ENCODE measurements around the gene ARHGEF37.

DNA sequence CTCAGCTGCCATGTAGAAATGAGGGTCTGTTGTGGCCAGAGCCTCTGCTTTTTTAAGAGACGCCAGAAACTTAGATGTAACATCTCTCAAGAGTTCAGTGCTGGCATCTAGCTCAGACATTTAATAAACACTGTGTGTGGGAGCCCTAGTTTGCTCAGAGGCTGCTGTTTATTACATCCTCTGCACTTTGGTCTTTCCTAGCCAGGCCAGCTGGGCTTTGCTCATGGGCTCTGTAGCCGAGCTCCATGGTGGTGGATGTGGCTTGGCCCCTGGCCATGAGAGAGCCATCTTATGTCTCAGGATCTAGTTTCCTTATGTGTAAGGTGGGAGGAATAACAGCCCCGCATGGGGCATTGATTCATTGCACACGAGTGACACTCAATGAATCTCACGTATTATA, 30.0 kb downstream of the ARHGEF37 start:
- TF ChIP-seq POLR2A (IDR thresholded peaks at IDR 0.05), result no peak
- no peak for TF ChIP-seq EP300 (IDR thresholded peaks at IDR 0.05)
- TF ChIP-seq, protein P1, sequence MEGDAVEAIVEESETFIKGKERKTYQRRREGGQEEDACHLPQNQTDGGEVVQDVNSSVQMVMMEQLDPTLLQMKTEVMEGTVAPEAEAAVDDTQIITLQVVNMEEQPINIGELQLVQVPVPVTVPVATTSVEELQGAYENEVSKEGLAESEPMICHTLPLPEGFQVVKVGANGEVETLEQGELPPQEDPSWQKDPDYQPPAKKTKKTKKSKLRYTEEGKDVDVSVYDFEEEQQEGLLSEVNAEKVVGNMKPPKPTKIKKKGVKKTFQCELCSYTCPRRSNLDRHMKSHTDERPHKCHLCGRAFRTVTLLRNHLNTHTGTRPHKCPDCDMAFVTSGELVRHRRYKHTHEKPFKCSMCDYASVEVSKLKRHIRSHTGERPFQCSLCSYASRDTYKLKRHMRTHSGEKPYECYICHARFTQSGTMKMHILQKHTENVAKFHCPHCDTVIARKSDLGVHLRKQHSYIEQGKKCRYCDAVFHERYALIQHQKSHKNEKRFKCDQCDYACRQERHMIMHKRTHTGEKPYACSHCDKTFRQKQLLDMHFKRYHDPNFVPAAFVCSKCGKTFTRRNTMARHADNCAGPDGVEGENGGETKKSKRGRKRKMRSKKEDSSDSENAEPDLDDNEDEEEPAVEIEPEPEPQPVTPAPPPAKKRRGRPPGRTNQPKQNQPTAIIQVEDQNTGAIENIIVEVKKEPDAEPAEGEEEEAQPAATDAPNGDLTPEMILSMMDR (IDR thresholded peaks at IDR 0.05), result no peak
- no peak for TF ChIP-seq POLR2AphosphoS5 (IDR thresholded peaks at IDR 0.05)
